Prostate gland (tissue), 2 donors: ENCODE results near the gene ZDHHC9. TPM values are rescaled to one million over a fixed set of nuclear protein-coding genes. Genes with fewer than 3 reads are reported as not detected.

Experiments used
- DNase-seq: peaks from one replicate; pipeline ENCODE4 v3.0.0-alpha.2; 2019; ENCODE audit warnings: low spot score
- H3K27ac ChIP-seq, 2 donors: fragments of 200-600 bp; sonication (generic); 2 replicates each; pipeline ENCODE4 v1.5.1; 2017 to 2019
- H3K27me3 ChIP-seq: fragments of 200-600 bp; sonication (generic); replicated peaks from 2 replicates; pipeline ENCODE4 v1.5.1; 2019; ENCODE audit not compliant: insufficient read depth
- H3K36me3 ChIP-seq, 2 donors: fragments of 200-600 bp; sonication (generic); 1 replicate in 1 of 2; 2 replicates in 1 of 2; pipeline versions ENCODE4 v1.5.1 to v1.8.1; 2017 to 2019
- H3K4me1 ChIP-seq: fragments of 200-600 bp; sonication (generic); replicated peaks from 2 replicates; pipeline ENCODE4 v1.5.1; 2019
- H3K4me3 ChIP-seq, 2 donors: fragments of 200-600 bp; sonication (generic); 2 replicates each; pipeline ENCODE4 v1.5.1; 2017 to 2019
- H3K9me3 ChIP-seq: fragments of 200-600 bp; sonication (generic); 2 replicates; pipeline ENCODE4 v1.5.1; 2017
- POLR2A ChIP-seq: fragments of 450-650 bp; IDR thresholded peaks from one replicate; pipeline ENCODE4 v1.6.1; 2016; ENCODE audit warnings: antibody characterized with exemption, mild to moderate bottlenecking
- POLR2AphosphoS5 ChIP-seq: sonication (generic); formaldehyde crosslinking; IDR thresholded peaks from one replicate; pipeline ENCODE4 v1.6.1; 2017; ENCODE audit warnings: antibody characterized with exemption
- WGBS: methylation state at CpG from one replicate; pipeline ENCODE4 v1.1.5; 2018; 5-methylcytosine and 5-hydroxymethylcytosine counted together
- intact Hi-C: fragments of 100-400 bp; cut with DNase I; formaldehyde crosslinking; loops from one replicate; pipeline ENCODE4 v1.14.2; 2022
- small RNA-seq, 2 donors: library from RNA; depleted of rRNA; stranded (forward); fragments of <200 nt; gene quantifications; one replicate each; pipeline ENCODE3, GENCODE V24; 2016
- total RNA-seq, 2 donors: library from RNA; depleted of rRNA; stranded (reverse); fragments of >200 nt; gene quantifications; one replicate each; pipeline ENCODE4 v1.1.0, GENCODE V29; 2016
- TF ChIP-seq, protein P1 (sequence below), 4 experiments: fragments of 200-600 bp in 2 of 4; fragments of 450-650 bp in 2 of 4; sonication (generic) in 2 of 4; IDR thresholded peaks; 1 replicate in 3 of 4; 2 replicates in 1 of 4; pipeline ENCODE4 v1.5.1; 2016 to 2019; ENCODE audit warnings: antibody characterized with exemption in 4 of 4, mild to moderate bottlenecking in 2 of 4, moderate library complexity in 2 of 4

Gene ZDHHC9
- total RNA-seq, 2 donors from 2014 or later = 13.8 to 20.4 TPM

GRCh38 chrX:129755779-129756650 lies 87.7 kb downstream of the ZDHHC9 start:
- WGBS = 88% methylated on average over 15 of the region's 18 CpGs
- H3K4me3 ChIP-seq = no peak overlapping the region
- H3K9me3 ChIP-seq = no peaks in the 10 kb centered on the region
- H3K27me3 ChIP-seq = no peaks in the 10 kb centered on the region
- H3K36me3 ChIP-seq = no peaks in the 10 kb centered on the region
- TF ChIP-seq, protein P1, sequence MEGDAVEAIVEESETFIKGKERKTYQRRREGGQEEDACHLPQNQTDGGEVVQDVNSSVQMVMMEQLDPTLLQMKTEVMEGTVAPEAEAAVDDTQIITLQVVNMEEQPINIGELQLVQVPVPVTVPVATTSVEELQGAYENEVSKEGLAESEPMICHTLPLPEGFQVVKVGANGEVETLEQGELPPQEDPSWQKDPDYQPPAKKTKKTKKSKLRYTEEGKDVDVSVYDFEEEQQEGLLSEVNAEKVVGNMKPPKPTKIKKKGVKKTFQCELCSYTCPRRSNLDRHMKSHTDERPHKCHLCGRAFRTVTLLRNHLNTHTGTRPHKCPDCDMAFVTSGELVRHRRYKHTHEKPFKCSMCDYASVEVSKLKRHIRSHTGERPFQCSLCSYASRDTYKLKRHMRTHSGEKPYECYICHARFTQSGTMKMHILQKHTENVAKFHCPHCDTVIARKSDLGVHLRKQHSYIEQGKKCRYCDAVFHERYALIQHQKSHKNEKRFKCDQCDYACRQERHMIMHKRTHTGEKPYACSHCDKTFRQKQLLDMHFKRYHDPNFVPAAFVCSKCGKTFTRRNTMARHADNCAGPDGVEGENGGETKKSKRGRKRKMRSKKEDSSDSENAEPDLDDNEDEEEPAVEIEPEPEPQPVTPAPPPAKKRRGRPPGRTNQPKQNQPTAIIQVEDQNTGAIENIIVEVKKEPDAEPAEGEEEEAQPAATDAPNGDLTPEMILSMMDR (IDR thresholded peaks at IDR 0.05) = no peak
- no peak for TF ChIP-seq POLR2AphosphoS5
- TF ChIP-seq POLR2A = no peak
- H3K4me1 ChIP-seq = no peaks in the 10 kb centered on the region
- H3K27ac ChIP-seq = no peak overlapping the region
- intact Hi-C loops = no loop called here
- no peak for DNase-seq

DNA sequence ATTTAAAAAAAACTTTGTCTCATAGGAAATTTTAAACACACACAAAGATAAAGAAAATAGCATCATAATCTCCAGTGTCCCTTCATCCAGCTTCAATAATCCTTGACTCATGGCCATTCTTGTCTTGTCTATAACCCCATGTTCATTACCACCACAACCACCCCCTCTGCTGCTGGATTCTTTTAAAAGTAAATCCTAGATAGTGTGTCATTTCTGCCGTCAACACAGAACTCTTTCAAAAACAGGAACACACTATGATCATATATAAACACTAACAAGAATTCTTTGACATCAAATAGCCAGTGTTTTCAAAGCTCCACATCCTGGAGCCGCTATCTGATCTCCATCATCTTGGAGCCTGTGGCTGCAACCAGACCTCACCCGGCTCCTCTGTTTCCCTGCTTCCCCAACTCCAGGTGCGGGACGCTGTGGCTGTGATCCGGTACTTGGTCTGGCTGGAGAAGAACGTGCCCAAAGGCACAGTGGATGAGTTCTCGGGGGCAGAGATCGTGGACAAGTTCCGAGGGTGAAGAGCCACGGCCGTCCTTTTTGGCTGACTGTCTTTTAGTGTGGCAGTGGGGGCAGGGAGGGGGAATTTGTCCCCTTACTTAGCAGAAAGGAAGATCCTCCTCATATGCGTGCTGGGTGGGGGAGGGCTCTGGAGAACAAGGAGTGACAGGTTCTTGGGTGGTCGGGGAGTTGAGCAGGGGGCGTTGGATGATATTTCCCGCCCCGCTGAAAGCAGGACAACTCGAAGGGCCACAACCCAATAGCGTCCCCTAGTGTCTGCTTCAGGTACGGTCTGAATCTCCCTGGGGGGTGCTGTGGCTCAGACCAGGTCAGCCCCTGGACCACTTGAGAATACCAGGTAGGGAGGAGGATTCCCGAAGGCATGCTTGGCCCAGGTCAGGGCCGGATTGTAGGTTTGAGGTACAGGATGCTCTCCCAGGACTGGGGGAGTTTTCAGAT lies 89.3 kb downstream of the ZDHHC9 start:
- TF ChIP-seq, protein P1 (IDR thresholded peaks at IDR 0.05) = no peak
- TF ChIP-seq POLR2AphosphoS5 (no peak), POLR2A (no peak)
- WGBS = 36% methylated on average over 17 of the region's 22 CpGs
- no peaks in the 10 kb centered on the region for H3K27me3 ChIP-seq
- H3K36me3 ChIP-seq = no peaks in the 10 kb centered on the region
- no peak for DNase-seq
- no peak overlapping the region for H3K4me3 ChIP-seq
- intact Hi-C loops = no loop called here
- no peak overlapping the region for H3K27ac ChIP-seq
- H3K9me3 ChIP-seq = no peaks in the 10 kb centered on the region
- H3K4me1 ChIP-seq = no peaks in the 10 kb centered on the region

Small RNA genes lying within 50 kb of the gene (small RNA-seq; reads per million reads assigned to genes)
- 0 reads per million in 2 donors for gene RF00017

Other genes with a start within 250 kb of the ZDHHC9 start
- gene APLN, start 188.9 kb downstream of the ZDHHC9 start, total RNA-seq = 1 to 10 TPM; 1.7 to 3.5 TPM
- gene XPNPEP2, start 104.9 kb downstream of the ZDHHC9 start, total RNA-seq = under 1 TPM in 1 of 2 donors, not detected in 1; 0.14 TPM
- gene SASH3, start 63.9 kb downstream of the ZDHHC9 start, total RNA-seq = 1 to 10 TPM; 2.2 to 5.8 TPM
- gene UTP14A, start 62.3 kb upstream of the ZDHHC9 start, total RNA-seq = 10 to 100 TPM in 1 of 2 donors, 1 to 10 TPM in 1; 8.2 to 11.3 TPM
- gene BCORL1, start 138.7 kb upstream of the ZDHHC9 start, total RNA-seq = 10 to 100 TPM in 1 of 2 donors, 1 to 10 TPM in 1; 4.4 to 25.2 TPM